Esophagus squamous epithelium (tissue), 5 donors: ENCODE results near the gene GAS7. TPM values are rescaled to one million over a fixed set of nuclear protein-coding genes. Genes with fewer than 3 reads are reported as not detected.

Experiments
- DNase-seq: peaks from one replicate; lab custom pipeline; 2025; lab: John Stamatoyannopoulos, UW
- H3K27ac ChIP-seq, 4 donors: fragments of 200-600 bp; sonication (generic); one replicate each; pipeline ENCODE4 v1.5.1; 2016 to 2019; ENCODE audit warnings: mild to moderate bottlenecking in 1 of 4
- H3K27me3 ChIP-seq, 4 donors: fragments of 200-600 bp; sonication (generic); 1 replicate in 3 of 4; 2 replicates in 1 of 4; pipeline versions ENCODE4 v1.5.1 to v1.6.0; 2017 to 2021; ENCODE audit warnings: antibody characterized with exemption in 1 of 4
- H3K36me3 ChIP-seq, 3 donors: fragments of 200-600 bp; sonication (generic); one replicate each; pipeline ENCODE4 v1.5.1; 2016 to 2019
- H3K4me1 ChIP-seq, 3 donors: fragments of 200-600 bp; sonication (generic); one replicate each; pipeline ENCODE4 v1.5.1; 2017 to 2019
- H3K4me3 ChIP-seq, 4 donors: fragments of 200-600 bp; sonication (generic); 1 replicate in 3 of 4; 2 replicates in 1 of 4; pipeline ENCODE4 v1.5.1; 2016 to 2019; ENCODE audit warnings: mild to moderate bottlenecking in 2 of 4, moderate library complexity in 1 of 4
- H3K9me3 ChIP-seq, 3 donors: fragments of 200-600 bp; sonication (generic); one replicate each; pipeline ENCODE4 v1.5.1; 2016 to 2019
- CTCF ChIP-seq, 6 experiments: fragments of 450-650 bp in 4 of 6; fragments of 200-600 bp in 2 of 6; sonication (generic) in 2 of 6; IDR thresholded peaks; one replicate each; pipeline ENCODE4 v1.5.1; 2016 to 2019; ENCODE audit warnings: antibody characterized with exemption in 6 of 6, mild to moderate bottlenecking in 4 of 6, moderate library complexity in 4 of 6
- POLR2A ChIP-seq, 4 donors: fragments of 450-650 bp; IDR thresholded peaks; one replicate each; pipeline ENCODE4 v1.6.1; 2017; ENCODE audit warnings: antibody characterized with exemption in 4 of 4, mild to moderate bottlenecking in 4 of 4, moderate library complexity in 3 of 4
- WGBS, 2 donors: methylation state at CpG; one replicate each; pipeline ENCODE4 v1.1.5; 2018; 5-methylcytosine and 5-hydroxymethylcytosine counted together
- intact Hi-C: fragments of 100-400 bp; cut with DNase I; formaldehyde crosslinking; loops from one replicate; pipeline ENCODE4 v1.15.0; 2022
- total RNA-seq, 4 donors: library from RNA; depleted of rRNA; stranded (reverse); fragments of >200 nt; gene quantifications; one replicate each; pipeline ENCODE4 v1.1.0, GENCODE V29; 2016
- donor health status: DM: yes; HTN: yes; CAD: no.

GAS7 gene
- total RNA-seq, 4 donors from 2014 or later = 16.8 to 39.1 (median 30.1) TPM

- intact Hi-C loops = no loop called here
- WGBS, 2 donors = 86 to 91% methylated on average over 13 of the region's 13 CpGs
Measured at GRCh38 chr17:9941305-9941704, 257.1 kb downstream of the GAS7 start.

GRCh38 chr17:9940841-9941240 is 257.6 kb downstream of the GAS7 start:
- intact Hi-C loops = no loop called here
- peaks cover 0 to 35% (median 0%) of the 10 kb centered on the region in 3 donors for H3K36me3 ChIP-seq
- WGBS, 2 donors = 52 to 76% methylated on average over 3 to 6 of the region's 9 CpGs

More at GRCh38 chr17:9941305-9941704, 257.1 kb downstream of the GAS7 start:
- peaks cover 0 to 35% (median 0%) of the 10 kb centered on the region in 3 donors for H3K36me3 ChIP-seq
- no peaks in the 10 kb centered on the region for H3K27me3 ChIP-seq
- no peak for DNase-seq
- TF ChIP-seq POLR2A (IDR thresholded peaks at IDR 0.05) (no peak), CTCF (IDR thresholded peaks at IDR 0.05) (no peak)
- H3K9me3 ChIP-seq = peaks cover 0 to 5% (median 3%) of the 10 kb centered on the region in 3 donors
- H3K27ac ChIP-seq = no peak overlapping the region
- H3K4me3 ChIP-seq = no peak overlapping the region
- H3K4me1 ChIP-seq = peaks cover 0 to 13% (median 0%) of the 10 kb centered on the region in 3 donors

GRCh38 chr17:9938764-9939163 is 259.6 kb downstream of the GAS7 start:
- Histone ChIP-seq H3K9me3 (peaks cover 0 to 5% (median 3%) of the 10 kb centered on the region in 3 donors), H3K27ac (no peak overlapping the region), H3K4me3 (no peak overlapping the region), H3K36me3 (peaks cover 0 to 41% (median 0%) of the 10 kb centered on the region in 3 donors), H3K4me1 (peaks cover 0 to 21% (median 0%) of the 10 kb centered on the region in 3 donors), H3K27me3 (no peaks in the 10 kb centered on the region)
- intact Hi-C loops = no loop called here
- no peak for DNase-seq
- WGBS, 2 donors = 54 to 56% methylated on average over 1 of the region's 1 CpG
- TF ChIP-seq CTCF (IDR thresholded peaks at IDR 0.05) (no peak), POLR2A (IDR thresholded peaks at IDR 0.05) (no peak)

More at GRCh38 chr17:9940841-9941240, 257.6 kb downstream of the GAS7 start:
- TF ChIP-seq POLR2A (IDR thresholded peaks at IDR 0.05) (no peak), CTCF (IDR thresholded peaks at IDR 0.05) (no peak)
- Histone ChIP-seq H3K27me3 (no peaks in the 10 kb centered on the region), H3K9me3 (peaks cover 0 to 5% (median 3%) of the 10 kb centered on the region in 3 donors), H3K27ac (no peak overlapping the region), H3K4me3 (no peak overlapping the region), H3K4me1 (peaks cover 0 to 17% (median 0%) of the 10 kb centered on the region in 3 donors)
- DNase-seq = no peak

DNA sequence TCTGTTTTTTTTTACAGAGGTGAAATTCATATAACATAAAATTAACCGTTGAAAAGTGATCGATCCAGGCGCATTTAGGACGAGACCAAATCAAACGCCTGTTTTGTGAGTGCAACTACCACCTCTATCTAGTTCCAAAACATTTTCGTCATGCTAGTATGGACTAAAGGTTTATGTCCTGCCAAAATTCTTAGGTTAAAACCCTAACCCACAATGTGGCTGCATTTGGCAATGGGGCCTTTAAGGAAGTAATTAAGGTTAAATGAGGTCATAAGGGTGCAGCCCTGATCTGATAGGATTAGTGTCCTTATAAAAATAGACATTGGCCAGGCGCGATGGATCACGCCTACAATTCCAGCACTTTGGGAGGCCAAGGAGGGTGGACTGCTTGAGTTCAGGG is 260.5 kb downstream of the GAS7 start:
- Histone ChIP-seq H3K27me3 (no peaks in the 10 kb centered on the region), H3K4me1 (peaks cover 0 to 21% (median 0%) of the 10 kb centered on the region in 3 donors), H3K36me3 (peaks cover 0 to 37% (median 0%) of the 10 kb centered on the region in 3 donors), H3K4me3 (no peak overlapping the region), H3K27ac (peak overlapping the region in 1 of 4 donors; percentile 5), H3K9me3 (peaks cover 0 to 5% (median 3%) of the 10 kb centered on the region in 3 donors)
- DNase-seq = no peak
- whole genome bisulfite sequencing, 2 donors = 89 to 90% methylated on average over 9 of the region's 9 CpGs
- no peak for TF ChIP-seq CTCF (IDR thresholded peaks at IDR 0.05)
- TF ChIP-seq POLR2A (IDR thresholded peaks at IDR 0.05) = no peak
- intact Hi-C loops = no loop called here

DNA sequence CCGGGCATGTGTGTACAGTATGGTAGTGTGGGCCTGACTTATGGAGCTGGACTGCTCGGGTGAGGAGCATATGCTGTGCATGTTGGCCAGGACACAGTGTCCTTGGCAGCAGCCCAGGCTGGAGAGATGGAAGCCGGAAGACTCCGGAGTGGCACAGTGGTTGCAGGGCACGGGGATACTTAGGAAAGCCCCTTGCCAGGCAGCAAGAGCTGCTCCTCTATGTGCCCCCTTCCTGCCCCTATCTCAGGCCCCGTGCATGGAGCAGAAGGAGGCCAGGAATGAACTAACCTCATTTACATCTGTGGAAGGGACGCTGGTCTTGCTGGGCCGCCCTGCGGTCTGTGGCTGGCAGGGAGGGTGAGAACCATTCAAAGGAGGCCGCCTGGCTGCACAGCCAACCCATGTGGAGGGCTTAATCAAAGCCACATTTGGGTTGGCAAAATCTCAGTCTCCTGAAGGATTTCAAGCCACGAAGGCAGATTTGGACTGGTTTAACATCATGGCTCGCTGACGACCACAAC is 261.1 kb downstream of the GAS7 start:
- 55% methylated on average over 8 of the region's 13 CpGs; no CpG with 5 or more reads in 1 of the 2 donors for WGBS, 2 donors
- TF ChIP-seq POLR2A (IDR thresholded peaks at IDR 0.05) = no peak
- TF ChIP-seq CTCF (IDR thresholded peaks at IDR 0.05) = no peak
- intact Hi-C loops = no loop called here
- no peak overlapping the region for H3K4me3 ChIP-seq
- peaks cover 0 to 5% (median 3%) of the 10 kb centered on the region in 3 donors for H3K9me3 ChIP-seq
- peaks cover 0 to 32% (median 0%) of the 10 kb centered on the region in 3 donors for H3K36me3 ChIP-seq
- DNase-seq = no peak
- peak overlapping the region in 2 of 4 donors; percentile 5 to 9 for H3K27ac ChIP-seq
- peaks cover 0 to 21% (median 0%) of the 10 kb centered on the region in 3 donors for H3K4me1 ChIP-seq
- H3K27me3 ChIP-seq = no peaks in the 10 kb centered on the region
